ENCODE data around the gene UGT1A8.

UGT1A8 gene

GRCh38 chr2:233814056-233814835, 196.8 kb downstream of the UGT1A8 start:
- H3K9me3 Mint-ChIP-seq, result no peaks in the 10 kb centered on the region
- H3K27ac Mint-ChIP-seq, result no peak overlapping the region
- no peaks in the 10 kb centered on the region for H3K36me3 Mint-ChIP-seq (ENCODE audit: low read depth)
- no peak overlapping the region for H3K4me3 Mint-ChIP-seq
- H3K27me3 Mint-ChIP-seq, result peaks cover 14% of the 10 kb centered on the region
- H3K4me1 Mint-ChIP-seq (ENCODE audit: low read depth), result no peaks in the 10 kb centered on the region

- no peaks in the 10 kb centered on the region for H3K36me3 Mint-ChIP-seq (ENCODE audit: low read depth)
- no peaks in the 10 kb centered on the region for H3K9me3 Mint-ChIP-seq
- no peaks in the 10 kb centered on the region for H3K4me1 Mint-ChIP-seq (ENCODE audit: low read depth)
- no peak overlapping the region for H3K27ac Mint-ChIP-seq
- H3K27me3 Mint-ChIP-seq, result peaks cover 6% of the 10 kb centered on the region
- no peak overlapping the region for H3K4me3 Mint-ChIP-seq
These were observed 198.4 kb downstream of the UGT1A8 start for GRCh38 chr2:233815861-233816260.

GRCh38 chr2:233816334-233816733, 198.9 kb downstream of the UGT1A8 start:
- H3K4me3 Mint-ChIP-seq, result no peak overlapping the region
- H3K9me3 Mint-ChIP-seq, result no peaks in the 10 kb centered on the region
- H3K4me1 Mint-ChIP-seq (ENCODE audit: low read depth), result no peaks in the 10 kb centered on the region
- no peaks in the 10 kb centered on the region for H3K36me3 Mint-ChIP-seq (ENCODE audit: low read depth)
- no peak overlapping the region for H3K27ac Mint-ChIP-seq
- peaks cover 4% of the 10 kb centered on the region for H3K27me3 Mint-ChIP-seq

- Mint-ChIP-seq H3K27ac (no peak overlapping the region), H3K4me1 (ENCODE audit: low read depth) (no peaks in the 10 kb centered on the region), H3K36me3 (ENCODE audit: low read depth) (no peaks in the 10 kb centered on the region), H3K27me3 (peaks cover 4% of the 10 kb centered on the region), H3K9me3 (no peaks in the 10 kb centered on the region), H3K4me3 (no peak overlapping the region)
These were observed 199.3 kb downstream of the UGT1A8 start for GRCh38 chr2:233816771-233817170.

- H3K36me3 Mint-ChIP-seq (ENCODE audit: low read depth), result no peaks in the 10 kb centered on the region
- no peak overlapping the region for H3K27ac Mint-ChIP-seq
- H3K27me3 Mint-ChIP-seq, result peaks cover 4% of the 10 kb centered on the region
- no peaks in the 10 kb centered on the region for H3K4me1 Mint-ChIP-seq (ENCODE audit: low read depth)
- no peak overlapping the region for H3K4me3 Mint-ChIP-seq
- no peaks in the 10 kb centered on the region for H3K9me3 Mint-ChIP-seq
These were observed 200.0 kb downstream of the UGT1A8 start for GRCh38 chr2:233817361-233817911.

GRCh38 chr2:233817995-233818638, 200.7 kb downstream of the UGT1A8 start:
- Mint-ChIP-seq H3K4me3 (no peak overlapping the region), H3K36me3 (ENCODE audit: low read depth) (no peaks in the 10 kb centered on the region), H3K27me3 (peaks cover 4% of the 10 kb centered on the region), H3K4me1 (ENCODE audit: low read depth) (no peaks in the 10 kb centered on the region), H3K27ac (no peak overlapping the region), H3K9me3 (no peaks in the 10 kb centered on the region)

- H3K27me3 Mint-ChIP-seq, result peaks cover 4% of the 10 kb centered on the region
- H3K9me3 Mint-ChIP-seq, result no peaks in the 10 kb centered on the region
- H3K27ac Mint-ChIP-seq, result no peak overlapping the region
- H3K4me3 Mint-ChIP-seq, result no peak overlapping the region
- H3K4me1 Mint-ChIP-seq (ENCODE audit: low read depth), result no peaks in the 10 kb centered on the region
- no peaks in the 10 kb centered on the region for H3K36me3 Mint-ChIP-seq (ENCODE audit: low read depth)
These were observed 201.5 kb downstream of the UGT1A8 start for GRCh38 chr2:233818639-233819621.

- H3K27ac Mint-ChIP-seq, result no peak overlapping the region
- peaks cover 4% of the 10 kb centered on the region for H3K27me3 Mint-ChIP-seq
- H3K36me3 Mint-ChIP-seq (ENCODE audit: low read depth), result no peaks in the 10 kb centered on the region
- H3K4me3 Mint-ChIP-seq, result no peak overlapping the region
- H3K9me3 Mint-ChIP-seq, result no peaks in the 10 kb centered on the region
- H3K4me1 Mint-ChIP-seq (ENCODE audit: low read depth), result no peaks in the 10 kb centered on the region
These were observed 202.7 kb downstream of the UGT1A8 start for GRCh38 chr2:233819884-233820773.

GRCh38 chr2:233820774-233821105, 203.3 kb downstream of the UGT1A8 start:
- H3K4me1 Mint-ChIP-seq (ENCODE audit: low read depth), result no peaks in the 10 kb centered on the region
- no peak overlapping the region for H3K27ac Mint-ChIP-seq
- H3K27me3 Mint-ChIP-seq, result peaks cover 4% of the 10 kb centered on the region
- H3K36me3 Mint-ChIP-seq (ENCODE audit: low read depth), result no peaks in the 10 kb centered on the region
- no peak overlapping the region for H3K4me3 Mint-ChIP-seq
- H3K9me3 Mint-ChIP-seq, result no peaks in the 10 kb centered on the region

- Mint-ChIP-seq H3K27me3 (peaks cover under 1% of the 10 kb centered on the region), H3K36me3 (ENCODE audit: low read depth) (no peaks in the 10 kb centered on the region), H3K4me3 (no peak overlapping the region), H3K27ac (no peak overlapping the region), H3K4me1 (ENCODE audit: low read depth) (no peaks in the 10 kb centered on the region), H3K9me3 (no peaks in the 10 kb centered on the region)
These were observed 203.8 kb downstream of the UGT1A8 start for GRCh38 chr2:233821196-233821595.

GRCh38 chr2:233821709-233822100, 204.3 kb downstream of the UGT1A8 start:
- Mint-ChIP-seq H3K4me3 (no peak overlapping the region), H3K27me3 (no peaks in the 10 kb centered on the region), H3K27ac (no peak overlapping the region), H3K9me3 (no peaks in the 10 kb centered on the region), H3K36me3 (ENCODE audit: low read depth) (no peaks in the 10 kb centered on the region), H3K4me1 (ENCODE audit: low read depth) (no peaks in the 10 kb centered on the region)

- no peak overlapping the region for H3K27ac Mint-ChIP-seq
- H3K4me3 Mint-ChIP-seq, result no peak overlapping the region
- H3K36me3 Mint-ChIP-seq (ENCODE audit: low read depth), result no peaks in the 10 kb centered on the region
- no peaks in the 10 kb centered on the region for H3K27me3 Mint-ChIP-seq
- no peaks in the 10 kb centered on the region for H3K9me3 Mint-ChIP-seq
- no peaks in the 10 kb centered on the region for H3K4me1 Mint-ChIP-seq (ENCODE audit: low read depth)
These were observed 204.8 kb downstream of the UGT1A8 start for GRCh38 chr2:233822101-233822771.

All from stimulated activated naive CD8-positive, alpha-beta T cell treated with anti-CD3 and anti-CD28 coated beads, Interleukin-15, Interleukin-2, amounts not matched to agents 100 ng/mL and 50 ng/mL, for 24 hours (primary cell).